HG03571 (cell line): ENCODE results near the gene LRBA.
"Not testable (repeated sequence)": the region's sequence is repeated elsewhere in the genome, so short reads cannot be mapped to it uniquely, and the experiment has no call there.

Experiments used
- ATAC-seq: cut with Tn5 transposase; IDR thresholded peaks from one replicate; pipeline ENCODE4 v1.9.1; 2021; ENCODE audit not compliant: unreplicated experiment

Gene LRBA

DNA sequence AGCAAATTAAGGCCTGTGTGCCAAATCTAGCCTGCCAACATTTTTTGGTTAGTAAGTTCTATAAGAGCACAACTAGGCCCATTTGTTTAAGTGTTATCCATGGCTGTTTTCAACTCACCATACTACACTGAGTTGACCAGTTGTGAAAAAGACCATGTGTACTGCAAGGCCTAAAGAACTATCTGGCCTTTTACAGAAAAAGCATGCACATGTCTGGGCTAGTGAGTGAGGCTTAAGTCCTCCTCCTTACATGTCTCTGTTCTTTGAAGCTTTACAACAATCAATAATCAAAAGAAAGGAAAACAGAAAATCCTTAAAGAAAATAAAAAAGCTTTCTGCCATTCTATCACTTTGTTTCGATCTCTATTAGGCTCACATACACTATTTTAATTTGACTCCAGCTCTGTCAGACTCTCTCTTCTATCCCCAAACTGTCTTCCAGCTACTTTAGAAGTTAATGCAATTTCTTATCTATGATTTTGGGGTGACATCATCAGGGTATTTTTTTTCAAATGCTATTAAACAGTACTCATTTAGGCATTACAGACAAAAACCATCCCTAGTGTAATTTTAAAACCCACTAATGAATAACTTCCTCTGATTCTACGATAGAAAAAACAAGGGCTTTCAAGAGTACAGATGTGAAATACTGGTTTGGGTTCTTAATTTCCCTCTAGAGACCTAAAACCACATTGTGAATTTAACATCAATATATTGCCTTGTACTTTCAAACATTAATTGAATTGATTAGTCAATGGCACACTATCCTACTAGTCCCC lies 271.3 kb downstream of the LRBA start:
- ATAC-seq = peak; percentile 63

DNA sequence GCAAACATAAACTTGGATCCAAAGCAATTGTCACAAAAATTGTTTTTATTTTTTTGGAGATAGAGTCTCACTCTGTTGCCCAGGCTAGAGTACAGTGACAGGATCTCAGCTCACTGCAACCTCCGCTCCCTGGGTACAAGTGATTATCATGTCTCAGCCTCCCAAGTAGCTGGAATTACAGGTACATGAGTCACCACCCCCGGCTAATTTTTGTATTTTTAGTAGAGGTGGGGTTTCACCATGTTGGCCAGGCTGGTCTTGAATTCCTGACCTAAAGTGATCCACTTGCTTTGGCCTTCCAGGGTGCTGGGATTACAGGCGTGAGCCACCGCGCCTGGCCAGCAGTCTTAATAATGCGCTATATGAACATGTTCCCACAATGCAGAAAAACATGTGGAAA lies 272.2 kb downstream of the LRBA start:
- not testable (repeated sequence) for ATAC-seq

DNA sequence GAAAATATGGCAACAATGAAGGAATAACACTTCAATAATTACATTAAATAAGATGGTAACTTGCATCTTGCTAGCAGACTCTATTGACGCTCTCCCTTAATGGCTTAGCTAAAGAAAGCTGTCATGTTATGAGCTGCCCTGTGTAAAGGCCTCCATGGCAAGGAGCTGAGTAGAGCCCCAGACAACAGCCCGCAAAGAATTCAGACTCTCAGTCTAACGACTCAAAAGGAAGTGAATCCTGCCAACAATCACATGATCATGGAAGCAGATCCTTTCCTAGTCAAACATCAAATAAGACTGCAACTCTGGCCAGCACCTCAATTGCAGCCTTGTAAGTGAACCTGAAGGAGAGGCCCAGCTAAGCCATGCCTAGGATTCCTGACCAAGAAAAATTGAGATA lies 275.5 kb downstream of the LRBA start:
- no peak for ATAC-seq

DNA sequence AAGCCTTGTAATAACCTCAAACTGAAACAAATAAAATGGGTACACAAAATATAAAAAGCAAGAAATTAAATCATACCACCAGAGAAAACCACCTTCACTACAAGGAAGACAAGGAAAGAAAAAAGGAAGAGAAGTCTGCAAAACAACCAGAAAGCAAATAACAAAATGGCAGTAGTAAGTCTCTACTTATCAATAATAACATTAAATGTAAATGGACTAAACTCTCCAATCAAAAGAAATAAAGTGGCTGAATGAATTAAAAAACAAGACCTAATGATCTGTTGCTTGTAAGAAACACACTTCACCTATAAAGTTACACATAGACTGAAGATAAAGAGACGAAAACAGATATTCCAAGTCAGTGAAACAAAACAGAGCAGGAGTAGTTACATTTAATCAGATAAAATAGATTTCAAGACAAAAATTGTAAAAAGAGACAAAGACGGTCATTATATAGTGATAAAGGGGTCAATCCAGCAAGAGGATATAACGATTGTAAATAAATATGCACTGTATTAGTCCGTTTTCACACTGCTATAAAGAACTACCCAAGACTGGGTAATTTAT lies 289.0 kb downstream of the LRBA start:
- no peak for ATAC-seq

DNA sequence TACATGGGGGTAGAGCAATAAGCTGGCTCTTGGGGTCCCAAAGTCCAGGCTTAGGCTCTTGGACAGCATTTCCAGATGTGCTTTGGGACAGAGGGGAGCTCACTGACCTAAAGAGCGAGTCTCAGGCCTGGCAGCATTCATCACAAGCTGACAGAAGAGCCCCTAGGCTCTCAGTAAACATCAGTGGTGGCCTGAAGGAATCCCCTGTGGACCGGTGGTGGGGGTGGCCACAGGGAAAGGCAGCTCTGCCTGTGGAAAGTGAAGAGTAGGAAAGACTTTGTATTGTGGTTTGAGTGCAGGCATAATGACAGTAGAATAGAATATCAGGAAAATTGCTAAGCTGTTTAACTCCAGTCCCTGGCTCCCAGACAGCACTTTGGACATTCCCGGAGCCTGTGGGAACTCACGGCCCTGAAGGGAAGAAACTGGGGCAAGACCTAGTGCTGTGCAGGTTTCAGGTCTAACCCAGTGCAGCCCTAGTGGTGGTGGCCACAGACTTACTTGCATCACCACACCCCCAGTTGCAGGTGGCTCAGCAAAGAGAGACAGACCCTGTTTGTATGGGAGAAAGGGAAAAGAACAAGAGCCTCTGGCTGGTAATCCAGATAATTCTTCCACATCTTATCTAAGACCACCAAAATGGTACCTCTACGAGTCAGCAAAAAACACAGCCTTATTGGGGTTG lies 291.2 kb downstream of the LRBA start:
- ATAC-seq = no peak

DNA sequence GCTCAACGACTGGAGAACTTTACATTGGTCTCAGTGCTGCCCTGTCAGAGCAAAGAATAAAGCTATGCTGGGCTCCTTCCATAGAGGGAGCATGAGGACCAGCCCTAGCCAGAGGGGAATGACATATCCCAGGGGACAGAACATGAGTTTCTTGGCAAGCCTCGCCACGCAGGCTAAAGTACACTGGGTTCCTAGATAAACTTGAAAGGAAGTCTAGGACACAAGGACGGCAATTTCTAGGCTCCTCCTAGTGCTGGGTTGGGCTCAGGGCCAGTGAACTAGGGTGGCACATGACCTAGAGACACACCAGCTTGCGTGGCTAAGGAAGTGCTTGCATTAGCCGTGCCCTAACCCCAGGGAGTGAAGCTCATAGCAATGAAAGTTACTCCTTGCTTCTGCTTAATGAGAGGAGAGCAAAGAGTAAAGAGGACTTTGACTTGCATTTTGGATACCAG lies 292.1 kb downstream of the LRBA start:
- ATAC-seq = no peak

DNA sequence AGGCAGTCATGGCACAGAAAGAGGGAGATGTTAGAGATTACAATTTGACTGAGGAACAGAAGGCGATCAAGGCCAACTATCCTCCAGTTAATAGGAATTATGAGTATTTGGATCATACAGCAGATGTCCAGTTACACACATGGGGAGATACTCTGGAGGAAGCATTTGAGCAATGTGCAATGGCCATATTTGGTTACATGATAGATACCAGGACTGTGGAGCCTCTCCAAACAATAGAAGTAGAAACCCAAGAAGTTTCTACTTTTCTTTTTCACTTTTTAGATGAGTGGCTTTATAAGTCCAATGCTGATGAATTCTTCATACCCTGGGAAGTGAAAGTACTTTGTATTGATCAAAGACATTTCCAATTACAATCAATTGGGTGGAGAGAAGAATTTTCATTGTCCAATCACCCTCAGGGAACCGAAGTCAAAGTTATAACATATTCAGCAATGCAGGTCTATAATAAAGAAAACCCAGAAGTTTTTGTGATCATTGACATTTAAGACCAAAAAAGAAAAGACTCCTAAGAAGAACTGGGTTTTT lies 294.0 kb downstream of the LRBA start:
- ATAC-seq = no peak

DNA sequence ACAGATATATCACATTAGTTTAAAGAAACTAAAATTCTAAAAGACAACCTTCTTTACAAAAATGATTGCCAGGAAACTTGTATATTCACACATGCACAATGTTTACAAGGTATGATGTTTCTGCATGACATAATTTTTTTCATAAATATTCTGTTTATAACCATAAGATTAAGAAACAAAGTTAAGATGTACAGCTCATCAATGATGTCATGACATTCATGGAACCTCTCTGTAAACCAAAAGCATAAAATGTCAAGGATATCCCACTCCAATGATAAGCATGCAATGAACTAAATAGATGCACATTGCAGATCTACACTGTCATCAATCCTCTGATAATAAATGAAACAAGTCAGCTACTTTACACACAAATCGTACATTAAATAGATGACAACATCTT lies 297.1 kb downstream of the LRBA start:
- no peak for ATAC-seq

DNA sequence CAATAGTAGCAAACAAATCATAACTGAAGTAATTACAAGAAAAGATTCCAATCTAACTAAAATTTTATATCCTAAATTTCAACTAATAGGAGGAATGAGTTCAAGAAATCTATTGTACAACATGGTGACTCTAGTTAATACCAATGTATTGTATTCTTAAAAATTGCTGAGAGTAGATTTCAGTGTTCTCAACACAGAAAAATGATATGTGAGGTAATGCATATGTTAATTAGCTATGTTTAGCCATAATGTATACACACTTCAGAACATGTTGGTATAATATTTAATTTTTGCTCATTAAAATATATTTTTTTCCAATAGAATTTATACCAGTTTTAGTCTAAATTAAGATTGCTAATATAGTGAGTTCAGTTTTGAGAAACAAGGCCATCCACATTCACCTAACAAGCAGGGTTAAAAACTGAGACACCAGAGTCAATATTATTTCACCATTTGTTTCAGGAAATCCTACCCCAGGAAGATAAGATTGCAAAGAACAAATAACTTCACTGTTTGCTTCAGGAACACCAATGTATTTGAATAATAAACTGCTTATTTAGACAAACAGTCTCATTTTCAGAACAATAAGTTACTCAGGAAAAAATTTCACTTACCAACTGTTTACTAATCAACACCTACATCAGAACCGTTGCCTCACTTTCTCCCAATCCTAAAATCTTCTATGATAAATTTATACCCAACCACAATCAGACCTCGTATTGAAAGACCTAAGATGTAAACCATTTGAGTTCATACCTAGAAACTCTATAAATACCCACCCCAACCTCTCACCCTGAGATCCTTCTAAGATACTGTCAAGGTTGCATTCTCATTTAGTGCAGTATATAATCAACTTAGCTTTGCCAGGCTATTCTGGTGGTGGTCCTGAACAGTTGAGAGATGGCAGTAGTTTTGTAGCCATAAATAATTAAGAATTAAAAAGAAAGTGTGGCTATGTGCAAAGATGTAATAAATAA lies 300.3 kb downstream of the LRBA start:
- no peak for ATAC-seq

DNA sequence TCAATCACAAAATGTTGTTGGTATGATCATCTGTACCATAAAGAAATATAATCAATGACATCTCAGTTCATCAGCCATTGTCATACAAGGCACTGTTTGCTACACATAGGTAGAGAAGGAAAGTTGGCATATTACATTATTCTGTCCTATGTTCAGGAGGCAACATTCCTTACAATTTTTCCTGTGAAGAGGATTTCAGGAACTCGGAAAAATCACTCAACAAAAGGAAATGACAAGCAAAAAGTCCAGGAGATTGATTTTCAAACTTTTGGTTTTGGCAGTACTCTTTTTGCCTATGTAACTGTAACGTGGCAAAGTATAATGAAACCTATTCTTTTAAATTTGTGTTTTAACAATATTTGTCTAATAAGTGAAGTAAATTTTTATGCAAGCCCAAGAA lies 301.8 kb downstream of the LRBA start:
- ATAC-seq = no peak

DNA sequence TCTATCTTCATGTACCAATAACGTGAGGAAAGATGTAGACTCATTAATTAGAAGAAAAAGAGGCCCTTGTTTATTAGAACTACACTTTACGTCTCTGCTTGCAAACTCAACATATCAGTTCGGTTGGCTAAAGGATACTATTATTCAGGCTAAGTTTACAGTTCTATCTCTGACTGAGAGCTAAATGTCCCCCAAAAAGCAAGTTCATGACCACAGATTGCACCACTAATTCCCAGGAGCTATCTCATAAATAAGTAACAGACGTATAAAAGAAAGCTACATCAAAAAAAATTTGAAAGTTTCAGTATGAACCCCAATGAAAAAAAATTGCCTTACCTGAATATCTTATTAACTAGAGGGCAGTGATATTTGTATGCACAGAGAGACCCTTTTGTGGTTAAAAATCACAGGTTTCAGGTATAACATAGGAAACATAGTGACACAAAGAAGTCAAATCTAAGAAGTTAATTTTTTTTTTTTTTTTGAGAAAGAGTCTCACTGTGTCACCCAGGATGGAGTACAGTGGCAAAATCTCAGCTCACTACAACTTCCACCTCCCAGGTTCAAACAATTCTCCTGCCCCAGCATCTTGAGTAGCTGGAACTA lies 304.2 kb downstream of the LRBA start:
- no peak for ATAC-seq

DNA sequence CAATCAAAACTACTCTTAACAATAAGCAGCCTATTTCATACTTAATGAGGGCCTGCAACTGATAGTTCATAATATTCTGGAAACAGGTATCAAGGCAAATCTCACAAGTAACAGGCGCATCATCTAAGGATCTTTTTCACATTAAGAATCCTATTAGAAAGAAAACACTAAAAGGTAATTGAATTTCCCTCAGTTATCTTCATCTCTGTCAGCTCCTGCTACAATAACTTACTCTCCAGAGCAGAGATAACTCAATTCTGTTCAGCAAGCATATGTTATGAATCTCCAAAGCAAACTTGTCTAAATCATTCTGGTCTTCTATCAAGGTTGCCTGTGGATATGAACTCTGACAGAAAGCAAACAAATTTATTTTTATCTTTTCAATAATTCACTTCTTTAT lies 307.1 kb downstream of the LRBA start:
- no peak for ATAC-seq

DNA sequence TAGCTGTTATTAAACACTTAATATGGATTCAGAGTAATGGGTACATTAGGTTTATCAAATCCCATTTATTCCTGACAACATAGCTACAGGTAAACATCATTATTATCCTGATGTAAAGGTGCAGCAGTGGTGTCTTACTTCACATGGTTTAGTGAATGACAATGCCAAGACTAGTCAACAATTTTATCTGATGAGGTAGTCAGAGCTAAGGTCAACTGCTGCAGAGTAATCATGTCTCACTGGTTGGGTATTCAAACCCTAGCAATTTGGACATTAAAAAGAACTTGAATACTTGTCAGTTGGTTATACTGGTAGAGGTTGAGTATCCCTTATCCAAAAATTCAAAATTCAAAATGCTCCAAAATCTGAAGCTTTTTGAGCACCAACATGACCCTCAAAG lies 315.5 kb downstream of the LRBA start:
- no peak for ATAC-seq

DNA sequence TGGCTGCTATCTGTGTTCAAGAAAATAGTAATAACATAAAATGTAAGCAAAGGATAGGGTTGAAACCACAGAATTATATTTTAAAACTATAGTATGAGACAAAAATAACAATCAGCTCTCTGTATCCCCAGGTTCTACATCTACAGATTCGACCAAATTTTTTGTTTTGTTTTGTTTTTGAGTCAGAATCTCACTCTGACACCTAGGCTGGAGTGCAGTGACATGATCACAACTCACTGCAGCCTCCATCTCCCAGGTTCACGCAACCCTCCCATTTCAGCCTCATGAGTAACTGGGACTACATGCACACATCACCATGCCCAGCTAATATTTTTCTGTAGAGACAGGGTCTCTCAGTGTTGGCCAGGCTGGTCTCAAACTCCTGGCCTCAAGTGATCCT lies 319.9 kb downstream of the LRBA start:
- ATAC-seq = no peak

DNA sequence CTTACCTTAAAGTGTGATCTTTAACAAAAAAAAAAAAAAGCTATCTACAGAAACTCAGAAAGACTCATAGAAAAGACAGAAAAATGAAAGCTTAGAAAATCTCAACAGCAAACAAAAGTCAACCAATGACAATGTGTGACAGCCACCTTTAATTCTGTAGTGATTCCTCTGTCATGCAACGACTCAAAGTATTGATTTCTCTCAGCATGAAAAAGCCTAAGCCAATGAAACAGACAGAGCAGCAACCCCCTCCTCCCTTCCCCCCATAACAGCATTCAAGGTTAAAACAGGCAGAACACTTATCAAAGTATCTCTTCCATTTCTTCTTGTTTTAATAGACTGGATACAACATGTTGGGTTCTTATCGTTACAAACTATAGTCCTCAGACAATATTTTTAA lies 320.6 kb downstream of the LRBA start:
- ATAC-seq = no peak

DNA sequence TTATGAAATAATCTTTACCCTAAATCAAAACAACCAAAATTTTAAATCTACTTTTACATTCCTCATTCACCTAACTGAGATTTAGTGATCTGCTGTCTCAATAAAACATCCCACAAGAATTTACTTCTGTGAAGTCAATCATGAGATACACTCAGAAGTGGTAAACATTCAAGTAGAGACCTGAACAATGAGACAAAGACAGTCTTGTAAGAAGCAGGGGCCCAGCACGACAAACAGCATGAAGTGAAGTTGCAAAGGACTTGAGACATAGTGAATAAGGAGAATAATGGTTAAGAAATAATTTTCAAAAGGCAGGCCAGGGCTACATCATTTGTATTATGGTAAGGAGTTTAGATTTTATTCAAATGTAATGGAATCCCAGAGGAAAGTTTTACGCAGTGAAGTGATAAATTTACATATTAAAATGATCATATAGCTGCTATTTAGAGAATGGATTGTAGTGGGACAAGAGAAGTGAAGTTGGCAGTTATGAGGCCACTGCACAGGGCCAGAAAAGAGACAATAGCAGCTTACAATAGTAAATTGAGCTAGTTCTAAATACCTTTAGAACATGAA lies 331.2 kb downstream of the LRBA start:
- no peak for ATAC-seq

DNA sequence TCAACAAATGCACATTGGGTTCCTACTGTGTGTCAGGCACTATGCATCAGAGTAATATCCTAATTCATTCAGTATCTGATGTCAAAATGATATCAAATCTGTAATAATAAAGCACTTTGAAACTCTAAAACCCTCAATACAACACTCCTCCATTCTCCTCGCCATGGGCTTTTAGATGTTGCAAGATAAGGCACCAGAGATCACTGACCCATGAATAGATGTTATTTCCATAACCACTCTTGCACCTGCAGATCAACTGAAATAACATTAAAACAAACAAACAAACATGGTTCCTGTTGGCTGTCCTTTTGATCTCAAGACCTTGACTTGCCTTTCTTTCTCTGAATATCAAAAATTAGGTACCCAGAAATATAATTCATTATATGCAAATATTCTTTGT lies 333.0 kb downstream of the LRBA start:
- no peak for ATAC-seq

DNA sequence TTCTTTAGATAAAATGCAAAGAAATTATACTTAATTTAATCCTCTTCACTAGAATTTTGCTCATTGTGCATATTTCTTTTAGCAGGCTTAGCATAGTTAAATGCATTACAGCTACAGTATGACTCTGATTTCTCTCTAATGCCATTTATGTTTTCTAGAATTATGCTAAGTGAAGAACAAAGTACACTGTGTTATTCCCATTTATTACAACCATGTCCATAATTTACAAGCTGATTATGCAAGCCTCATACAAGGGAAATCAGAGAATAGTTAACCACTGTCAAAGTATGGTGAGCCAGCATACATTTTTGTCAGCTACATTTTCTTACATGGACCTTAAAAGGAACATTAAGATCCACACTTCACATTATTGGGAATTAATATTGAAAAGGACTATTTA lies 334.0 kb downstream of the LRBA start:
- ATAC-seq = no peak

DNA sequence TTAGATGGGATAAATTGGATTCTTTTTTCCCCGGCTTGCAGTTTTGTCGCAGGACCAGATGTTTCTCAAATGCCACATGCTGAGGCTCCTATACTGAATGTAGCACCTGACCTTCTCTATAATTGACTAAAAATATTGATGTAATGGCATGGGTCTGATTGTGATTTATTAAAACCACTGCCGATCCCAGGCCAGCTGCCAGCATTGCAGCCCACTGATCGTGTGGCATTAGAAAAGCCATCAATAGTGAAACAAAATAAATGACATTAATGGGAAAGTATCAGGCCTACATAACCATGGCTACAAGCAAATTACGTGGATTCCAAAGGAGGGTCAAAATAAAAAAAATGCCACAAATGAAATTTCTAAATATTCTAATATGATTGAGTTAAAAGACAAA lies 334.4 kb downstream of the LRBA start:
- ATAC-seq = no peak

DNA sequence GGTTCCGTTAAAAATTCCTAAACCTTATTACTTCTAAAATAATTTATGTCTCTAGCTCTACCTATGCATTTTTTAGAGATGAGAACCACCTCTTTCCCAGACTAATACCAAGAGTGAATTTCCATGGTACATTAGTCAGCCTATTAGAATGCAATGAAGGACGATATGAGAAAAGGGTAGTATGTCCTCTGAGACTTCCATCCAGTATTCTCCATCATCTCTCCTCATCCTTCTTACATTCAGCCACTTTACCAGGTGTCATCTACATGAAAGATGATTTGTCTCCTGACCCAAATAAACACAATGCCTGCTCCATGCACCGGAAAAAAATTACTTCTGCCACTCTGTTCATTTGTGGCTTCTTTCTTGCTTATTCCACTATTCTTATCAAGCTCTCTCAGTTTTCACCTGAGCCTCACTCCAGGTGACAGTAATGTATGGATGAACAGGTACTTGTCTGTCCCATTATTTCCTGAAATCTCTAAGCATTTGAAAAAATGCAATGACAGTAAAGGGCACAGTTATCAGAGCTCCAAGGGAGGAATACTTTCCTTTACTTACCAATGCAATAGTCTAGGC lies 335.2 kb downstream of the LRBA start:
- ATAC-seq = no peak
